GM19238 (cell line): ENCODE results near the gene ZNF586.
"Not testable (repeated sequence)": the region's sequence is repeated elsewhere in the genome, so short reads cannot be mapped to it uniquely, and the experiment has no call there.

Experiments used
- DNase-seq: peaks from one replicate; pipeline ENCODE4 v3.0.0; 2011; ENCODE audit warnings: low spot score; ENCODE audit not compliant: insufficient read length

ZNF586 gene

GRCh38 chr19:57796580-57796979 is 27.1 kb downstream of the ZNF586 start:
- not testable (repeated sequence) for DNase-seq

DNA sequence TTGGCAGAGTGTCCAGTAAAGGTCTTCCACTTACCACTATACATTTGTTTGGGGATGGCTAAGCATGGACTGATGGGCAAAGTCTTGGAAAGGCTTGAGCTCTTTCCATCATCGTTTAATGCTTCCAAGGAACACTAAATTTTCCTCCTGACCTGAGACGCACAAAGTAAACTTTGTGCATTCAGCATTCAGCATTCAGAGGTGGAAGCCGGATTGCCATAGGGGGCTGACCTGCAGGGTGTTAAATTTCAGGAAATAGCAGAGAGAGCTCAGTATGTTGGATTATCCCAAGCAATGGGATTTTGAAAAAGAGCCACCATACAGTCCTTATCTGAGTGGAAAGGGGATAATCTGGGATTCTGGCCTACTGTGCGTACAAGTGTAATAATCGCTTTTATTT is 31.2 kb downstream of the ZNF586 start:
- no peak for DNase-seq

GRCh38 chr19:57802269-57802668 is 32.8 kb downstream of the ZNF586 start:
- no peak for DNase-seq

DNA sequence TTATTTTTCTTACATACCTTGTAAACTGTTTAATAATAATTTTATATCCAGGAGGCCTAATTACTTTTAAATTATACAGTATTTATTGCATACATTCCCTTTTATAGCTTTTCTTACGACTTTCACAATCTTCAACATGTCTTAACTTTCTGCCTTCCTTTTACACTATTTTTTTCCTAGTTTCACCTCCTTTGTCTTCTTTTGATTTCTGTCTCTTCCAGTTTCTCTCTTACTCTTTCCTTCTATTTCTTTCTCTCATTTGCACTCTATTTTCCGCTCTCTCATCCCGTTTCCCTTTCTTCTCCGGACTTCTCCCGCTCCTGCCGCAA is 33.8 kb downstream of the ZNF586 start:
- no peak for DNase-seq

DNA sequence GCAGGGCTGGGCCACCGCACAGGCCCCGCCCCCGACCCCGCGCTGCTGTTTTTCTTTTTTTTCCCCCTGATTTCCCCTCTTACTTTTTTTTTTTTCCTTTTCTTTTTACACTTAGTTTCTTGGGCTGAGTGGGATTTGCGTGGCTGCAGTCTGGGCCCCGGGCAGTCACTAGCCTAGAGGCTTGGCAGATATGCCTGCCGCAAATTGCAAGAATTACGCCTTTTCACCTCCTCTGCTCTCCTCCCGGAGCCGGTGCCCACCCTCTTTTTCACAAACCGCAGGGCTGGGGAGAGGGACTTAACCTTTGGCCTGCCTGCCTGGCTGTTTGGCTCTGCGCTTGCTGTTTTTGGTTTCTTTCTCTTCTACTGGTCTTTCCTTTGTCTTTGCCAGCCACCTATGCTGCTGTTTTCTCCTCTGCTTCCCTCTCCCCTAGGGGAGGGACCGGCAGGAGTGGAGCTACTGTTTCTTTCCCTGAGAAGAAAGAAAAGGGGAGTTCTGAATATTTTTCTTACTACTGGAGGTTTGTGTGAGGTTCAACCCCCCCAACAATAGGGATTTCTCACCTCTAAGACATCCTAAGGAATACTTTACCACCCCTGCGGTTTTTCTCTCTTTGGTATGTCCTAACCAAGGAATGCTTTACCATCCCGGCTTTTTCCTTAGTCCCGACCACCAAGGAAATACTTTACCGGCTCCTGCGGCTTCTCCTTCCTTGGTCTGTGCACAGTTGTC is 34.3 kb downstream of the ZNF586 start:
- no peak for DNase-seq

- no peak for DNase-seq
Measured at GRCh38 chr19:57807541-57807940, 38.1 kb downstream of the ZNF586 start.

DNA sequence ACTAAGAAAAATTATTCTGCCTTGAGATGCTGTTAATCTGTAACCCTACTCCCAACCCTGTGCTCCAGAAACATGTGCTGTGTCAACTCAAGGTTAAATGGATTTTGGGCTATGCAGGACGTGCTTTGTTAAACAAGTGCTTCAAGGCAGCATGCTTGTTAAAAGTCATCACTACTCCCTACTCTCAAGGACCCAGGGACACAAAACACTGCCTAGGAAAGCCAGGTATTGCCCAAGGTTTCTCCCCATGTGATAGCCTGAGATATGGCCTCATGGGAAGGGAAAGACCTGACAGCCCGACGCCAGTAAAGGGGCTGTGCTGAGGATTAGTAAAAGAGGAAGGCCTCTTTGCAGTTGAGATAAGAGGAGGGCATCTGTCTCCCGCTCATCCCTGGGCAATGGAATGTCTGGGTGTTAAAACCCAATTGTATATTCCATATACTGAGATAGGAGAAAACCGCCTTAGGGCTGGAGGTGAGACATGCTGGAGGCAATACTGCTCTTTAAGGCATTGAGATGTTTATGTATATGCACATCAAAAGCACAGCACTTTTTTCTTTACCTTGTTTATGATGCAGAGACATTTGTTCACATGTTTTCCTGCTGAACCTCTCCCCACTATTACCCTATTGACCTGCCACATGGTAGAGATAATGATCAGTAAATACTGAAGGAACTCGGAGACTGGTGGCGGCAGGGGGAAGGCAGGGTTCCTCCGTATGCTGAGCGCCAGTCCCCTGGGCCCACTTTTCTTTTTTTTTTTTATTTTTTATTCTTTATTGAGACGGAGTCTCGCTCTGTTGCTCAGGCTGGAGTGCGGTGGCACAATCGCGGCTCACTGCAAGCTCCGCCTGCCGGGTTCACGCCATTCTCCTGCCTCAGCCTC is 41.2 kb downstream of the ZNF586 start:
- DNase-seq, result not testable (repeated sequence)

DNA sequence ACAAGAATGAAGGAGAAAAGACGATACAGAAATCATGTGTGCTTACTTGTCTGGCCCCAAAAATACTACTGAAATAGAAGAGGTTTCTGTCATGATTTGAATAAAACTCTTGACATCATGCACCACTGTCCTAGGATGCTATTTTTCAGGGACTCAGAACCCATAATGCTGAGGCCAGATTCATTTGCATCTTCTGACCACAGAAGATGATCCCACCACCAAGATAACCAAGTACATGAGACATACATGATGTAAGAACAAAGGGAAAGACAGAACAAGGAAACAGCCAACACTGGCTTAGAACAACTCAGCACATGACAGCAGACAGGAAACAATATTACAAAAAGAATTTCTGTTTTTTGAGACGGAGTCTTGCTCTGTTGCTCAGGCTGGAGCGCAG is 42.8 kb downstream of the ZNF586 start:
- DNase-seq, result no peak

GRCh38 chr19:57812975-57813820 is 43.7 kb downstream of the ZNF586 start:
- DNase-seq, result not testable (repeated sequence)

DNA sequence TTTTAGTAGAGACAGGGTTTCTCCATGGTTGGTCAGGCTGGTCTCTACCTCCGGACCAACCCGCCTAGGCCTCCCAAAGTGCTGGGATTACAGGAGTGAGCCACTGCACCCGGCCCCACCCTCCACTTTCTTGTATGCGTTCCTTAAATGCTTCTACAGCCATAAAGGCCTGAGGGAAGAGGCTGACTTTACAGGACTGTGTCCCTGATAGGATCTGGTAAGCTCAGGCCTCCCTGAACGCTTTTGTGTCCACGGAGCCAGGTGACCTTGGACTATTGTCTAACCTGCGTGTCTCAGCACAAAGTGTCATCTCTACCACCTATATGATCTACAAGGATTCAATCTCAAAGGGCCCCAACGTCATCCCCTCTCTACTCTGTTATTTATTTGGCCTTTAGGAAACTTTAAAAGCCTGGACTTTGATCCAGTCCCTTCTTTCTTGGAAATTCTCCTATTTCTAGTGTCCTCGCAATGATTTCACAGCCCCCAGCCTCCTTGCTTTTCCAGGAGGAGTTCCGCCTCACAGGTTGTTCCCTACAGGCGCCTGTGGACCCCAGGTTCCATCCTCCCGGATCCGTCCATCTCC is 44.5 kb downstream of the ZNF586 start:
- DNase-seq, result no peak

DNA sequence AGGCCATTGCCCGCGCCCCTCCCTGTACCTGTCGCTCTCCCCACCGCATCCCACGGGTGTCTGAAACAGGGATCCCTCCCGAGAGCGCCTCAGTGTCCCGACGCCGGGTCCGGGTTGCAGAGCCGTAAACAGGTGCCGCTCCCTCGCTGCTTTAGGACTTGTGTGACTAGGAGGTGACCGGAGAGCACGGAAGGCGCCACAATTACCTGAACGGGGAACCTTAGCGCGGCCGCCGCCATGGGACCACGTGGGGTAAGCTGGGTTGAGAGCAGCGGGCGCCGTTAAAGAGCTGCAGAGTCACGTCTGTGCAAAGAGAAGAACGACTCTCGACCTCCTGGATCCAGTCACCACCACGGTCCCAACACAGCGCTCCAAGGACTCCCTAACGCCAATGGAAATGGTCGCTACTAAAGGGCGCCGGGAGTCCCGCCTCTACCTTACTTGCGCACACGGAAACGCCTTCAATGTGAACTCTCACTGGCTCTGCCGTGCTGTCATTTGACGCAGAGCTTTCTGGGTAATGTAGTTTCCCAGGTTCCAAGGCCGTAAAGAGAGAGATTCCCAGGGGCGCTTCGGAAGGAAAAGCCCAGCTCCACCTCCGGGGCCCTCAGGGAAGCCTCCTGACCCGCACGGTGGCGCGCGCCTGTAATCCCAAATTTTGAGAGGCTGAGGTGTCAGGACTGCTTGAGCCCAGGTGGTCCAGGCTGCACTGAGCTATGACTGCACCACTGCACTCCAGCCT is 45.2 kb downstream of the ZNF586 start, which contains the start of gene ZNF552:
TSS of gene ZNF552 (minus strand) at position 409 of the 742 bp plus-strand sequence. CDS start at position 239, 170 bp downstream.
- DNase-seq, result peak; percentile 66

- no peak for DNase-seq
Measured at GRCh38 chr19:57815247-57816075, 46.0 kb downstream of the ZNF586 start.

GRCh38 chr19:57816652-57817051 is 47.2 kb downstream of the ZNF586 start:
- DNase-seq, result no peak

DNA sequence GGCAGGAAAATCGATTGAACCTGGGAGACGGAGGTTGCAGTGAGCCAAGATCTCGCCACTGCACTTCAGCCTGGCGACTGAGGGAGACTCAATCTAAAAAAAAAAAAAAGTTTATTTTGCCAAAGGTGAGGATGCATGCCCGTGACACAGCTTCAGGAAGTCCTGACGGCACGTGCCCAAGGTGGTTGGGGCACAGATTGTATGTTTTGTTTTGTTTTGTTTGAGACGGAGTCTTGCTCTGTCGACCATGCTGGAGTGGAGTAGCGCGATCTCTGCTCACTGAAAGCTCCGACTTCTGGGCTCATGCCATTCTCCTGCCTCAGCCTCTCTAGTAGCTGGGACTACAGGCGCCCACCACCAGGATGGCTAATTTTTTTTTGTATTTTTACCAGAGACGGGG is 48.5 kb downstream of the ZNF586 start:
- DNase-seq, result no peak

DNA sequence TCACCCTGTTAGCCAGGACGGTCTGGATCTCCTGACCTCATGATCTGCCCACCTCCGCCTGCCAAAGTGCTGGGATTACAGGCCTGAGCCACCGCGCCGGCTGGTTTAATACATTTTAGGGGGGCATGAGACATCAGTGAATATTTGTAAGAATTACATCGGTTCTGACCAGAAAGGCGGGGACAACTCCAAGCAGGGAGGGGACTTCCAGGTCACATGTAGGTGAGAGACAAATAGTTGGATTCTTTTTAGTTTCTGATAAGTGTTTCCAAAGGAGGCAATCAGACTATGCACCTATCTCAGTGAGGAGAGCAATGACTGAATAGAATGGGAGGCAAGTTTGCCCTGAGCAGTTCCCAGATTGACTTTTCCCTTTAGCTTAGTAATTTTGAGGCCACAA is 48.9 kb downstream of the ZNF586 start:
- DNase-seq, result no peak

- peak; percentile 87 for DNase-seq
Measured at GRCh38 chr19:57819475-57820148, 50.1 kb downstream of the ZNF586 start.

GRCh38 chr19:57820599-57820998 is 51.1 kb downstream of the ZNF586 start:
- no peak for DNase-seq

DNA sequence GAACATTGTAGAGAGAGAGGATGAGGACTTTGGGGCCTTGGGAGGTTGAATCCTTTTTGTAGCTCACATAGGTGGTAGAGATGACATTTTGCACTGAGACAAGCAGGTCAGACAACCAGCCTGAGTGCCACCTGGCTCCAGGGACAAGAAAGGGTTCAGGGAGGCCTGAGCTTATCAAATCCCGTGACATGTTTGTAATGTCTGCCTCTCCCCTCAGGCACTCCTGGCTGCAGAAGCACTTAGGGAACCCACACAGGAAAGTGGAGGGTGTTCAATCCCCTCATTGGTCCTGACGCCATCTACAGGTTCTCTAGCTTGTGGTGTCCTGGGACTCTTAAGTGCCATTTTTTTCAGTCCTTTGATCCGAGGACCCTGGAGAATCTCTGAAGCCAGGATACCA is 51.6 kb downstream of the ZNF586 start:
- DNase-seq, result not testable (repeated sequence)

DNA sequence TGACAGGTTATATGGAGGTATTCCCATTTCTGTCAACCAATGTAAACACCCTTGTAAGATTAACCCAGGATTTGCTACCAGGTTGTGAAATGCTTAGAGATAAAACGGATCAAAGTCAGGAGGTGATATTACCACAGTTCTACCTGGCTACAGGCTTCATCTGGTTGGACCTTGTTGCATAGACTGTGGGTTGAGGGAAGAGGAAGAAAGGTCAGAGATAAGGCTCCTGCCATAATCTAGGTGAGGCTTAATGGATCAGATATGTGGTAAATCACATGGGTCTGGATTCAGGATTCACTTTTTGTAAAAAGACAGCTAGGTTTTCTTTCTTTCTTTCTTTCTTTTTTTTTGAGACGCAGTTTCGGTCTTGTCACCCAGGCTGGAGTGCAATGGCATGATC is 52.0 kb downstream of the ZNF586 start:
- DNase-seq, result not testable (repeated sequence)
